Measurements from ENCODE around the gene SCN2A.

- TF ChIP-seq EZH2phosphoT487 (IDR thresholded peaks at IDR 0.05; ENCODE audit: borderline replicate concordance, low read length) (no peak), CTCF (conservative IDR thresholded peaks at IDR 0.05; ENCODE audit: low read depth, low read length) (no peak)
These were observed 118.5 kb downstream of the SCN2A start for GRCh38 chr2:165357758-165358157.
